Measurements from ENCODE around the gene RPL7L1.

Gene RPL7L1

GRCh38 chr6:42936398-42936797 is 57.0 kb downstream of the RPL7L1 start:
- DNase-seq: no peak

DNA sequence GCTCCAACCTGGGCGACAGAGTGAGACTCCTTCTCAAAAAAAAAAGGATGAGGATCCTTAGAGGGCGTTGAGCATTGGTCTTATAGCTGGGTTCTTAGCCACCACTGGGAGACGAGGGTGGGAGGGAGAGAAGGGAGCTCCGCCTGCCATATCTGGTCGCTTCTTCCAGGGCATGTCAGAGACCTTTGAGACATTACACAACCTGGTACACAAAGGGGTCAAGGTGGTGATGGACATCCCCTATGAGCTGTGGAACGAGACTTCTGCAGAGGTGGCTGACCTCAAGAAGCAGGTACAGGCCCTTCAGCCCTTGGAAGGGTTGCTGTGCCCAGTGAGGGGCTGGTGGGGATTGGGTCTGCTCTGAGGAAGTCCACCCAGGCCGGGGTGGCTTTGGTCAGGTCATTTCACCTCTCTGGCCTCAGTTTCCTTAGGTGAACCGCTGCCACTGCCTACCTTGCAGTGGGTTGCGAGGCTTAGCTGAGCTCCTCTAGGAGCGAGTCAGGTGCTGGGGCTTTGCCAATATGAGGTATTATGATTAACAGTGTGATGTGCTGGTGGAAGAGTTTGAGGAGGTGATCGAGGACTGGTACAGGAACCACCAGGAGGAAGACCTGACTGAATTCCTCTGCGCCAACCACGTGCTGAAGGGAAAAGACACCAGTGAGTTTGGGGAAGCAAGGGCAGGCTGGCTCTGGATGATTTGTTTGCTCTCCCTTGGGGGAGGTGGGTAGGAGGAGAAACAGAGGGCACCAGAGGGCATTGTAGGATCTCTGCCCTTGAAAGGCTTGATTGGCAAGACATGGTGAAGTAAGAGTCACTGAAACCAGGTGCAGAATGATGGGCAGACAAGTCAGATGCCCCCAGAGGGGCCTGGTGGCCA is 58.4 kb downstream of the RPL7L1 start:
- DNase-seq: no peak

- no peak for DNase-seq
Measured at GRCh38 chr6:42938428-42938796, 59.0 kb downstream of the RPL7L1 start.

DNA sequence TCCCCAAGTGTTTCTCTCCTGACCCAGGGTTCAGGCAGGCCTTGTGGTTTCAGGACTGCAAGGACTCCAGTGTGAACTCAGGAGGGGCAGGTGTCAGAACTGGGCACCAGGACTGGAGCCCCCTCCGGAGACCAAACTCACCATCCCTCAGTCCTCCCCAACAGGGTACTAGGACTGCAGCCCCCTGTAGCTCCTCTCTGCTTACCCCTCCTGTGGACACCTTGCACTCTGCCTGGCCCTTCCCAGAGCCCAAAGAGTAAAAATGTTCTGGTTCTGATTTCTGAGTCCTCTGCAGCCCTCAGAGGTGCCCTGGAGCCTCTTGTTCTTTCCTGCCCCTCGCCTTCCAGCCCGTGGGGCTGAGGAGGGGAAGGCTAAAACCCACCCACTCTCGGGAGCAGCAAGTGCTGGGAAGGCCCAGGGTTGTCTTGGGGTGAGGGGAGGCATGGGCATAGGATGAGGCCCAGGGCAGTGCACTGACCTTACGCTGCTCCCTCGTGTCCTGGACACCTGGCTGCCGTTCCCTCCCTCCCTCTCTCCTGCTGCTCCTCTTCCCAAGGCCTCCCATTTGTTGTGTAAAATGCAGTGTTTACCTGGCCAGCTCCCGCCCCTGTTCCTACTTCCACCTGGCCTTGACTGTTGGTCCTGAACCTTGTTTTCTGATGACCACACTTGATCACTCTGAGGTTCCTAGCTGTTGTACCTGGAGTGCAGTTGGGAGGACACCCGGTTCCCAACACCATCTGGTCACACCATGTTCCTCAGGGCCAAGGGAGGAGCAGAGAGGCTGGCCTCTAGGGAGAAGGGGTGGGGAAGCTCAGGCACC is 59.8 kb downstream of the RPL7L1 start:
- no peak for DNase-seq

Data from 8988T (cell line).